Lower leg skin (tissue), 3 donors: Measurements from ENCODE around the gene TMEM163.

Experiments
- CTCF ChIP-seq, 3 donors: fragments of 450-650 bp; IDR thresholded peaks; one replicate each; pipeline ENCODE4 v1.5.1; 2016; ENCODE audit warnings: antibody characterized with exemption in 3 of 3, mild to moderate bottlenecking in 3 of 3, moderate library complexity in 2 of 3
- POLR2A ChIP-seq, 2 donors: fragments of 450-650 bp; IDR thresholded peaks; one replicate each; pipeline ENCODE4 v1.6.1; 2016 to 2017; ENCODE audit warnings: antibody characterized with exemption in 2 of 2, mild to moderate bottlenecking in 1 of 2, moderate library complexity in 1 of 2

GRCh38 chr2:134438371-134438770, 280.4 kb downstream of the TMEM163 start:
- TF ChIP-seq CTCF (IDR thresholded peaks at IDR 0.05), result no peak
- no peak for TF ChIP-seq POLR2A (IDR thresholded peaks at IDR 0.05)
